HG03280 (cell line): ENCODE results near the gene BCO2.
"Not testable (repeated sequence)": the region's sequence is repeated elsewhere in the genome, so short reads cannot be mapped to it uniquely, and the experiment has no call there.

Experiments used
- ATAC-seq: cut with Tn5 transposase; IDR thresholded peaks from one replicate; pipeline ENCODE4 v1.9.1; 2021; ENCODE audit warnings: mild to moderate bottlenecking, moderate library complexity; ENCODE audit not compliant: unreplicated experiment

Gene BCO2

GRCh38 chr11:112165049-112165448 lies 10.3 kb upstream of the BCO2 start:
- ATAC-seq: no peak

GRCh38 chr11:112166562-112166961 lies 8.8 kb upstream of the BCO2 start:
- ATAC-seq: no peak

- no peak for ATAC-seq
These were observed 8.2 kb upstream of the BCO2 start, which contains the start of gene TEX12 for GRCh38 chr11:112167145-112167544. TSS of gene TEX12 (plus strand) at chr11:112167372. CDS start at chr11:112169269, 1,897 bp downstream.

- peak; percentile 52 for ATAC-seq
These were observed 2.8 kb upstream of the BCO2 start for GRCh38 chr11:112172362-112172994.

GRCh38 chr11:112173152-112173551 lies 2.2 kb upstream of the BCO2 start:
- ATAC-seq: no peak

- no peak for ATAC-seq
These were observed 264 bp downstream of the BCO2 start for GRCh38 chr11:112175599-112175952.

- no peak for ATAC-seq
These were observed 765 bp downstream of the BCO2 start for GRCh38 chr11:112176077-112176476.

- no peak for ATAC-seq
These were observed 2.3 kb downstream of the BCO2 start for GRCh38 chr11:112177589-112177988.

- no peak for ATAC-seq
These were observed 3.1 kb downstream of the BCO2 start for GRCh38 chr11:112178428-112178827.

GRCh38 chr11:112178936-112179335 lies 3.6 kb downstream of the BCO2 start:
- no peak for ATAC-seq

GRCh38 chr11:112179601-112180000 lies 4.3 kb downstream of the BCO2 start:
- ATAC-seq: no peak

GRCh38 chr11:112182867-112183266 lies 7.6 kb downstream of the BCO2 start:
- no peak for ATAC-seq

GRCh38 chr11:112185883-112186282 lies 10.6 kb downstream of the BCO2 start:
- ATAC-seq: no peak

- ATAC-seq: no peak
These were observed 11.0 kb downstream of the BCO2 start for GRCh38 chr11:112186304-112186703.

GRCh38 chr11:112195113-112195512 lies 19.8 kb downstream of the BCO2 start:
- not testable (repeated sequence) for ATAC-seq

GRCh38 chr11:112195951-112196351 lies 20.6 kb downstream of the BCO2 start:
- no peak for ATAC-seq

GRCh38 chr11:112196519-112197087 lies 21.3 kb downstream of the BCO2 start:
- ATAC-seq: no peak

GRCh38 chr11:112199101-112199500 lies 23.8 kb downstream of the BCO2 start:
- ATAC-seq: not testable (repeated sequence)

GRCh38 chr11:112200252-112200651 lies 24.9 kb downstream of the BCO2 start:
- ATAC-seq: no peak

GRCh38 chr11:112206071-112206470 lies 30.8 kb downstream of the BCO2 start:
- no peak for ATAC-seq

GRCh38 chr11:112210890-112211289 lies 35.6 kb downstream of the BCO2 start:
- ATAC-seq: no peak

- no peak for ATAC-seq
These were observed 36.2 kb downstream of the BCO2 start for GRCh38 chr11:112211536-112211935.

- ATAC-seq: no peak
These were observed 37.0 kb downstream of the BCO2 start for GRCh38 chr11:112212290-112212689.
